Neuronal stem cell (in vitro differentiated cells): ENCODE data around the gene PHETA2.

ENCODE experiments used
- DNase-seq: peaks from one replicate; pipeline ENCODE4 v3.0.0-alpha.2; 2013; ENCODE audit warnings: low spot score
- H2AFZ ChIP-seq: one replicate; pipeline ENCODE4 v1.6.1; 2013; ENCODE audit warnings: mild to moderate bottlenecking, low read length, inconsistent platforms
- H2AK5ac ChIP-seq: 2 replicates; pipeline ENCODE4 v1.6.1; 2013; ENCODE audit warnings: low read depth, mild to moderate bottlenecking, inconsistent platforms, low read length, moderate library complexity, mixed read lengths
- H2BK120ac ChIP-seq: 2 replicates; pipeline ENCODE4 v1.6.1; 2013; ENCODE audit warnings: low read depth, mild to moderate bottlenecking, inconsistent platforms, low read length, moderate library complexity, mixed read lengths
- H2BK12ac ChIP-seq: one replicate; pipeline ENCODE4 v1.6.1; 2013; ENCODE audit warnings: low read length, inconsistent platforms
- H2BK15ac ChIP-seq: 2 replicates; pipeline ENCODE4 v1.6.1; 2013; ENCODE audit warnings: mild to moderate bottlenecking, low read length, inconsistent platforms, mixed read lengths
- H2BK5ac ChIP-seq: one replicate; pipeline ENCODE4 v1.6.1; 2013; ENCODE audit warnings: inconsistent platforms, mild to moderate bottlenecking, low read length, moderate library complexity
- H3K14ac ChIP-seq: one replicate; pipeline ENCODE4 v1.6.1; 2013; ENCODE audit warnings: low read length, inconsistent platforms
- H3K18ac ChIP-seq: 2 replicates; pipeline ENCODE4 v1.6.1; 2013; ENCODE audit warnings: low read length, inconsistent platforms
- H3K23ac ChIP-seq: 2 replicates; pipeline ENCODE4 v1.6.1; 2013; ENCODE audit warnings: low read depth, mild to moderate bottlenecking, mixed read lengths, low read length, inconsistent platforms; ENCODE audit not compliant: poor library complexity
- H3K27ac ChIP-seq: replicated peaks from 3 replicates; pipeline ENCODE4 v1.5.1; 2013; ENCODE audit warnings: low read length, inconsistent platforms
- H3K27me3 ChIP-seq, 3 experiments: 2 replicates each; pipeline ENCODE4 v1.6.1; 2013; ENCODE audit warnings: low read length in 3 of 3, mild to moderate bottlenecking in 2 of 3, inconsistent platforms in 1 of 3, low read depth in 1 of 3, mixed read lengths in 1 of 3, moderate library complexity in 1 of 3; ENCODE audit not compliant: control insufficient read depth in 3 of 3, insufficient read depth in 3 of 3
- H3K36me3 ChIP-seq, 2 donors: replicated peaks in 1 of 2; 2 replicates each; pipeline ENCODE4 v1.6.1; 2013; ENCODE audit warnings: low read length in 2 of 2; ENCODE audit not compliant: control insufficient read depth in 2 of 2, insufficient read depth in 2 of 2
- H3K4ac ChIP-seq: 2 replicates; pipeline ENCODE4 v1.6.1; 2013; ENCODE audit warnings: inconsistent platforms, mild to moderate bottlenecking, low read length, moderate library complexity
- H3K4me1 ChIP-seq, 2 donors: 1 replicate in 1 of 2; 2 replicates in 1 of 2; pipeline ENCODE4 v1.6.1; 2013; ENCODE audit warnings: low read length in 2 of 2, low read depth in 1 of 2; ENCODE audit not compliant: control insufficient read depth in 2 of 2, insufficient read depth in 1 of 2
- H3K4me2 ChIP-seq: one replicate; pipeline ENCODE4 v1.6.1; 2013; ENCODE audit warnings: mild to moderate bottlenecking, low read length, inconsistent platforms; ENCODE audit not compliant: insufficient read depth, poor library complexity, severe bottlenecking
- H3K4me3 ChIP-seq, 2 donors: 2 replicates each; pipeline ENCODE4 v1.5.1; 2013; ENCODE audit warnings: low read length in 2 of 2, mild to moderate bottlenecking in 2 of 2, inconsistent platforms in 1 of 2, moderate library complexity in 1 of 2
- H3K79me1 ChIP-seq: one replicate; pipeline ENCODE4 v1.6.1; 2013; ENCODE audit warnings: low read depth, mild to moderate bottlenecking, inconsistent platforms, low read length, moderate library complexity
- H3K9ac ChIP-seq: one replicate; pipeline ENCODE4 v1.6.1; 2013; ENCODE audit warnings: mild to moderate bottlenecking, low read depth, low read length, inconsistent platforms; ENCODE audit not compliant: poor library complexity
- H3K9me3 ChIP-seq, 2 donors: replicated peaks in 1 of 2; 2 replicates each; pipeline versions ENCODE3 to v1.6.1; 2013; ENCODE audit warnings: low read length in 2 of 2, mild to moderate bottlenecking in 2 of 2, inconsistent platforms in 1 of 2, low read depth in 1 of 2, mixed read lengths in 1 of 2, moderate library complexity in 1 of 2; ENCODE audit not compliant: control insufficient read depth in 2 of 2, insufficient read depth in 1 of 2
- H4K8ac ChIP-seq: one replicate; pipeline ENCODE4 v1.6.1; 2013; ENCODE audit warnings: low read depth, mild to moderate bottlenecking, inconsistent platforms, low read length, moderate library complexity
- H4K91ac ChIP-seq: one replicate; pipeline ENCODE4 v1.6.1; 2013; ENCODE audit warnings: low read length, low read depth, mild to moderate bottlenecking, inconsistent platforms; ENCODE audit not compliant: poor library complexity
- WGBS, 2 donors: extraction: QIAGEN DNeasy Blood & Tissue Kit; methylation state at CpG; one replicate each; pipeline ENCODE4 v1.1.7; 2013; ENCODE audit warnings: missing lambda C conversion rate in 2 of 2, mixed read lengths in 1 of 2; ENCODE audit not compliant: insufficient read length in 2 of 2, insufficient replicate concordance in 1 of 2; ENCODE audit errors: extremely low coverage in 2 of 2; 5-methylcytosine and 5-hydroxymethylcytosine counted together

Gene PHETA2

DNA sequence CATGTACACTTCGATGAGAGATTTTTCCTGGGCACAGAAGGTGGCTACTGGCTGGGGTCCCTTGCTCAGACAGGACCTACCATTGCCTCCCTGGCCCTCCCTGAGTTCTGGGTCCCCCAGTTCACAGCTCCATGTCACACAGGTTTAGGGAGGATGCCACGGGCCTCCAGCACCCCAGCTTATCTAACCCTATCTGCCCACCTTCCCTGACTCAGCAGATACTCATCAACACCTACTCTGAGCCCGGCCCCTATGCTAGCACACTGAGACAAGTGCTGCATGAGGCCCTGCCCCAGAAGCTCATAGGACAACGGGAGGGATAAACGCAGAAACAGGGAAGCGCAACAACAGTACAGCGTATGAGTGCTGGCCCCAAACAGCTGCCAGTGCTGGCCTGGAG lies 13.0 kb upstream of the PHETA2 start:
- H2AK5ac ChIP-seq = no peak overlapping the region
- H3K23ac ChIP-seq = no peak overlapping the region
- H3K79me1 ChIP-seq = peaks cover 2% of the 10 kb centered on the region
- no peak overlapping the region for H3K4me2 ChIP-seq
- no peak overlapping the region for H2BK15ac ChIP-seq
- H4K91ac ChIP-seq = no peak overlapping the region
- no peaks in the 10 kb centered on the region for H3K27me3 ChIP-seq
- peaks cover 0 to 23% of the 10 kb centered on the region in 2 donors for H3K9me3 ChIP-seq
- H3K4ac ChIP-seq = no peak overlapping the region
- peaks cover 0 to 12% of the 10 kb centered on the region in 2 donors for H3K4me1 ChIP-seq
- no peak overlapping the region for H2BK12ac ChIP-seq
- H3K14ac ChIP-seq = no peak overlapping the region
- H3K9ac ChIP-seq = no peak overlapping the region
- H3K18ac ChIP-seq = no peak overlapping the region
- H2BK5ac ChIP-seq = no peak overlapping the region
- H3K4me3 ChIP-seq = no peak overlapping the region
- H2AFZ ChIP-seq = no peak overlapping the region
- peaks cover 17 to 53% of the 10 kb centered on the region in 2 donors for H3K36me3 ChIP-seq
- no peak overlapping the region for H2BK120ac ChIP-seq
- no CpG with 5 or more reads among the region's 7 CpGs for WGBS, 2 donors
- no peak for DNase-seq
- no peak overlapping the region for H4K8ac ChIP-seq
- H3K27ac ChIP-seq = no peak overlapping the region

DNA sequence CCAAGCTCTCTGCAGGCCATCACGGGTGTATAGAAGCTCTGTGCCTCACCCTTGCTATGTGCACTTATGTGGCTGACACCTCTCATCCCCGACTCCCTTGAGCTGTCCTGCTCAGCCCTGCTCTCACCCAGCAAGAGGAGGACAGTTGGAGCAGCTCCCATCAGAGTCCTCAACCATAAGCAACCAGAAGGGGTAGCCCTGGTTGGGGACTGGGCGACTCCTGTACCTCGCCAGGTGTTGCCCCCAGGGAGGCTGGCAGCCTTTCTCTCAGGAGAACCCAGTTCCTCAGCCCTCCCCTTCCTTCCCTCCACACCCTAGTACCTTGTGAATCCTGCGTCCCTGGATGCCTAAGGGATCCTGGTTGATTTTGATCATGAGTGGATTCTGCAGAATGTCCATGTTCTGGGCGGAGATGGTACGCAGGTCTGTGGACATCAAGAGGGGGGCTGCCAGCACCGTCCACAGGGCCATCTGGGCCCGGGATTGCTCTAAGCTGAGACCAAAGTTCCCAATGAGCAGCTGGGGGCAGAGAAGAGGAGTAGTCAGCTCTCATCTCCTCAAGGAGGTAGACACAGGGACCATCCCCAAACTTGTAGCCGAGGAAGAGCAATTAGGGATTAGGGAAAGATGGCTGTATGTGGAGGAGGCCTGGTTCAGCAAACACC lies 11.4 kb upstream of the PHETA2 start:
- no peak overlapping the region for H2AFZ ChIP-seq
- no peak overlapping the region for H3K23ac ChIP-seq
- no peak overlapping the region for H3K27ac ChIP-seq
- peak overlapping the region; percentile 56 for H2BK5ac ChIP-seq
- DNase-seq = no peak
- no peak overlapping the region for H2BK15ac ChIP-seq
- no CpG with 5 or more reads among the region's 10 CpGs for WGBS, 2 donors
- no peak overlapping the region for H2BK120ac ChIP-seq
- no peak overlapping the region for H3K4me3 ChIP-seq
- no peak overlapping the region for H3K4me2 ChIP-seq
- H3K27me3 ChIP-seq = no peaks in the 10 kb centered on the region
- peaks cover 0 to 12% of the 10 kb centered on the region in 2 donors for H3K4me1 ChIP-seq
- H4K91ac ChIP-seq = no peak overlapping the region
- peaks cover 0 to 13% of the 10 kb centered on the region in 2 donors for H3K9me3 ChIP-seq
- no peak overlapping the region for H3K9ac ChIP-seq
- H3K79me1 ChIP-seq = peaks cover 2% of the 10 kb centered on the region
- H2BK12ac ChIP-seq = no peak overlapping the region
- H3K14ac ChIP-seq = no peak overlapping the region
- H4K8ac ChIP-seq = no peak overlapping the region
- no peak overlapping the region for H3K18ac ChIP-seq
- peaks cover 26 to 69% of the 10 kb centered on the region in 2 donors for H3K36me3 ChIP-seq
- no peak overlapping the region for H3K4ac ChIP-seq
- no peak overlapping the region for H2AK5ac ChIP-seq

DNA sequence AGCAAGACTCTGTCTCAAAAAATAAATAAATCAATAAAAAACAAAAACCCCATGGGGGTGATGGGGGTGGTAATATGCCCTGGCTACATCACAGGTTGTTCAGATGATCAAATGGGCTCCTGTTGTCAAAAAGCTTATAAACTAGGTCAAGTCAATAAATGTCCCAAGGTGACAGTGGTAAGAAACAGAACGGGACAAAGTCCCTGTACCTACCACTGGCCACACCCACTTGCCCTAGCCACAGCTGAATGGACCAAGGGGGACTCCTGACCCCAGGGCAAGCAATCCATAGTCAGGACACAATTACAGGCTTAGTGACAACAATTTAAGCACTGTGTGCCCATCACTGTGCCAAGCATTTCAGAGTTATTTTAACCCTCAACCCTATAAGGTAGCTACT lies 9.4 kb upstream of the PHETA2 start:
- no peak overlapping the region for H3K9ac ChIP-seq
- no peak overlapping the region for H2BK120ac ChIP-seq
- H2BK12ac ChIP-seq = no peak overlapping the region
- peaks cover 0 to 3% of the 10 kb centered on the region in 2 donors for H3K9me3 ChIP-seq
- H3K23ac ChIP-seq = no peak overlapping the region
- H3K79me1 ChIP-seq = peaks cover 2% of the 10 kb centered on the region
- no peak overlapping the region for H4K91ac ChIP-seq
- DNase-seq = no peak
- H3K14ac ChIP-seq = no peak overlapping the region
- no peak overlapping the region for H2BK15ac ChIP-seq
- no peak overlapping the region for H2AK5ac ChIP-seq
- H3K27ac ChIP-seq = no peak overlapping the region
- peaks cover 28 to 65% of the 10 kb centered on the region in 2 donors for H3K36me3 ChIP-seq
- no CpG with 5 or more reads among the region's 1 CpG for WGBS, 2 donors
- no peak overlapping the region for H2BK5ac ChIP-seq
- H4K8ac ChIP-seq = no peak overlapping the region
- H3K4me2 ChIP-seq = no peak overlapping the region
- no peak overlapping the region for H2AFZ ChIP-seq
- no peak overlapping the region for H3K18ac ChIP-seq
- no peaks in the 10 kb centered on the region for H3K27me3 ChIP-seq
- H3K4me1 ChIP-seq = peaks cover under 1 to 13% of the 10 kb centered on the region in 2 donors
- no peak overlapping the region for H3K4me3 ChIP-seq
- H3K4ac ChIP-seq = no peak overlapping the region

DNA sequence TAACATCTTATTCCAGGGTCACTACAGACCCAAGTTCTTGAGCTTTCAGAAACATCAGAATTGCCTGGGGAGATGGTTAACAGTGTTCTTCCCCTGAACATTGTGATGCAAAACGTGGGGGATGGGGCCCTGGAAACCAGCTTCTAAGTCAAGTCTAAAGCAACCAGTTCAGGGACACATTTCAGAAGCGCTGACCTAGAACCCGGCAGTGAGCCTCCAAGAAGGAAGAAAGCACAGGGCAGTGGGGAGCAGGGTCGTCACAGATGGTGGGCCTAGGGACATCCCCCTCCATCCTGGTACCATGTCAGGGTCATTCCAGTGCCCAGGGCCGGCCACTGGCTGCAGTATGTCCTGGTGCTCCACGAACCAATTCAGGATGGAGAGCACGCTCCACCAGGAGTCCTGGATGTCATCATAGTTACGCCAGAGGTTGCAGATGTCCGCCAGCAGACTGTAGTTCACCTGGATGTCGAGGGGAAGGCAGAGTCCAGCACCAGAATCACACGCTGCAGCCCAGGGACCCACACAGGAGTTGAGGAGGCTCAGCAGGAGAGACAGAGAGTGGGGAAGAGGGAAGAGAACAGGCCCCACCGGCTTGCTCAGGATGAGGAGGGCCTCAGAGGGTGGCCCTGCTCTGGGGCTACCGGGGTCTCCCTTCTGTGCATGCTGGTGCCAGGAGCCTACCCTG lies 8.5 kb upstream of the PHETA2 start:
- H3K4ac ChIP-seq = no peak overlapping the region
- DNase-seq = no peak
- peaks cover 3 to 18% of the 10 kb centered on the region in 2 donors for H3K4me1 ChIP-seq
- no peak overlapping the region for H2BK12ac ChIP-seq
- H3K27me3 ChIP-seq = no peaks in the 10 kb centered on the region
- H2BK120ac ChIP-seq = no peak overlapping the region
- no peak overlapping the region for H3K9ac ChIP-seq
- no peak overlapping the region for H3K4me2 ChIP-seq
- no peaks in the 10 kb centered on the region for H3K9me3 ChIP-seq
- H3K18ac ChIP-seq = no peak overlapping the region
- H3K79me1 ChIP-seq = peaks cover 2% of the 10 kb centered on the region
- H3K23ac ChIP-seq = no peak overlapping the region
- H2BK15ac ChIP-seq = no peak overlapping the region
- H3K36me3 ChIP-seq = peaks cover 24 to 56% of the 10 kb centered on the region in 2 donors
- H2AK5ac ChIP-seq = no peak overlapping the region
- no peak overlapping the region for H3K27ac ChIP-seq
- no peak overlapping the region for H2BK5ac ChIP-seq
- no peak overlapping the region for H4K91ac ChIP-seq
- H2AFZ ChIP-seq = no peak overlapping the region
- no peak overlapping the region for H3K4me3 ChIP-seq
- no peak overlapping the region for H3K14ac ChIP-seq
- no peak overlapping the region for H4K8ac ChIP-seq
- WGBS, 2 donors = no CpG with 5 or more reads among the region's 13 CpGs
